Left ventricle myocardium inferior (tissue), 1 donor: ENCODE data around the gene ACADSB. TPM values are rescaled to one million over a fixed set of nuclear protein-coding genes. Genes with fewer than 3 reads are reported as not detected.
A peak's percentile ranks its signal among the peaks of the same experiment; 100 is the strongest.

Source experiments
- DNase-seq: peaks from one replicate; pipeline ENCODE4 v3.0.0-alpha.2; 2020
- H3K27ac ChIP-seq: fragments of 200-600 bp; replicated peaks from 2 replicates; pipeline ENCODE4 v1.8.0; 2021
- H3K27me3 ChIP-seq: fragments of 200-600 bp; 2 replicates; pipeline ENCODE4 v1.8.0; 2021; ENCODE audit warnings: low read depth
- H3K36me3 ChIP-seq: fragments of 200-600 bp; 2 replicates; pipeline ENCODE4 v1.8.0; 2021
- H3K4me1 ChIP-seq: fragments of 200-600 bp; 2 replicates; pipeline ENCODE4 v1.8.0; 2021
- H3K4me3 ChIP-seq: fragments of 200-600 bp; 2 replicates; pipeline ENCODE4 v1.8.0; 2021; ENCODE audit warnings: mild to moderate bottlenecking, moderate library complexity
- H3K9me3 ChIP-seq: fragments of 200-600 bp; replicated peaks from 2 replicates; pipeline ENCODE4 v1.8.0; 2021
- intact Hi-C: fragments of 100-400 bp; cut with micrococcal nuclease; formaldehyde crosslinking; loops from one replicate; pipeline ENCODE4 v1.11.0; 2022
- total RNA-seq: library from RNA; stranded (reverse); fragmentation: NEBNext Ultra II Directional; extraction: Animal tissue kit (Norgen Biotek cat#: 25700); gene quantifications from one replicate; pipeline ENCODE4 v1.2.1, GENCODE V29; 2021
- TF ChIP-seq, protein P1 (sequence below): fragments of 200-600 bp; IDR thresholded peaks from 2 replicates; pipeline ENCODE4 v1.8.0; 2021; ENCODE audit warnings: antibody characterized with exemption, mild to moderate bottlenecking, borderline replicate concordance
- donor health status: DM: no; HTN: yes; CAD: no; lungs with severe emphysema.

Gene ACADSB
- total RNA-seq, 1 donor from 2014 or later: 109 TPM

DNA sequence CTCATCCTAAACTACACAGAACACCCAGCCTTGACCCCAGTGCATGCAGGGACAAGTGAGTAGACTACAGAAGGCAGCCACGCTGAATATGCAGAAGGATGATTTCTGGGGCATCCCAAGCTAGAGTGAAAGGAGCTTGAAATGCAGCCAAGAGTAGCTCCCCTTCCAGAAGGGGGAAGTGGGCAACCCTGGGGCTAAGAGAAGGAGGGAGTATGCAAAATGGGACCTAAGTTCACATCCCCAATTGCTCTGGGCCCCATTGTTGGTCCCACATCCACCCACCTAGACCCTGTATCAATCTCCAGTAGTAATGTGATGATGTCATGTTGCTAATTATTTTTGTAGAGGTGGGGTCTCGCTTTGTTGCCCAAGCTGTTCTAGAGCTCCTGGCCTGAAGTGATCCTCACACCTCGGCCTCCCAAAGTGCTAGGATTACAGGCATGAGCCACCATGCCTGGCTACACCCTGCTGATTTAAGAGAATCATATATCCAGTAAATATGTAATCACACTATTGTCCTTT lies 34.2 kb upstream of the ACADSB start:
- TF ChIP-seq, protein P1, sequence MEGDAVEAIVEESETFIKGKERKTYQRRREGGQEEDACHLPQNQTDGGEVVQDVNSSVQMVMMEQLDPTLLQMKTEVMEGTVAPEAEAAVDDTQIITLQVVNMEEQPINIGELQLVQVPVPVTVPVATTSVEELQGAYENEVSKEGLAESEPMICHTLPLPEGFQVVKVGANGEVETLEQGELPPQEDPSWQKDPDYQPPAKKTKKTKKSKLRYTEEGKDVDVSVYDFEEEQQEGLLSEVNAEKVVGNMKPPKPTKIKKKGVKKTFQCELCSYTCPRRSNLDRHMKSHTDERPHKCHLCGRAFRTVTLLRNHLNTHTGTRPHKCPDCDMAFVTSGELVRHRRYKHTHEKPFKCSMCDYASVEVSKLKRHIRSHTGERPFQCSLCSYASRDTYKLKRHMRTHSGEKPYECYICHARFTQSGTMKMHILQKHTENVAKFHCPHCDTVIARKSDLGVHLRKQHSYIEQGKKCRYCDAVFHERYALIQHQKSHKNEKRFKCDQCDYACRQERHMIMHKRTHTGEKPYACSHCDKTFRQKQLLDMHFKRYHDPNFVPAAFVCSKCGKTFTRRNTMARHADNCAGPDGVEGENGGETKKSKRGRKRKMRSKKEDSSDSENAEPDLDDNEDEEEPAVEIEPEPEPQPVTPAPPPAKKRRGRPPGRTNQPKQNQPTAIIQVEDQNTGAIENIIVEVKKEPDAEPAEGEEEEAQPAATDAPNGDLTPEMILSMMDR: no peak
- intact Hi-C loops: no loop called here
- DNase-seq: no peak
- Histone ChIP-seq H3K4me3 (no peak overlapping the region), H3K9me3 (no peaks in the 10 kb centered on the region), H3K4me1 (peaks cover 4% of the 10 kb centered on the region), H3K36me3 (no peaks in the 10 kb centered on the region), H3K27ac (no peak overlapping the region), H3K27me3 (no peaks in the 10 kb centered on the region)

DNA sequence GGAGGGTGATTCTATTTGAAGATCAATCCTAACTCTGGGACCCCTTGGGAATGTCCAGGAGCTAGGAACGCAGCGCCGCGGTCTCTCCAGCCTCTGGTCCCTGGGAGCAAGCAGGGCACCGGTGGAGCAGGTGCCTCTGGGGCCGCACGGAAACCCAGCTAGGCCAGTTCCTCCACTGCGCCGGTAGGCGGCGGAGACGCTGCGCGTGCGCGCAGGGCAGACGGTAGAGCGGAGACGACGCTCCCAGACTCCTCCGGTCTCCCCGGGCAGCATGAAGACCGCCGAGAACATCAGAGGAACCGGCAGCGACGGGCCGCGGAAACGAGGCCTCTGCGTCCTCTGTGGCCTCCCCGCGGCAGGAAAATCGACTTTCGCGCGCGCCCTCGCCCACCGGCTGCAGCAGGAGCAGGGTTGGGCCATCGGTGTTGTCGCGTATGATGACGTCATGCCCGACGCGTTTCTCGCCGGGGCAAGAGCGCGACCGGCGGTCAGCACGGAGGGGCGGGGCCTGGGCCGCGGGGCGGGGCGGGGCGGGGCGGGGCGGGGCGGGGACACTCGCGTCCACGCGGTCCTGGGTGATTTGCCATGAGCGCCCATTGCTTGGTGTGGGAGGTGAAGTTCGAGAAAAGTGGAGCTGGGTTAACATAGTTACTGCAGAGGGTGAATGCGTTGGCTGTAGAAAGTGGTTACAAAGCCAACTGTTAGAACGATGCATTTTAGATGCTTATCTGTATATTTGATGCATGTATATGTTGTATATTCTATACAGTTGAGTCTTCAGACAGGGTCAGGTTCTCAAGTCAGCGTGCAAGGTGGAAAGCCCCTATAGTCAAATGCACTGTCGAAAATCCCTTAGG lies 28.4 kb upstream of the ACADSB start, which contains the start of gene PSTK:
TSS of gene PSTK (plus strand) at position 193 of the 857 bp plus-strand sequence. CDS start at position 272, 79 bp downstream.
- no peaks in the 10 kb centered on the region for H3K9me3 ChIP-seq
- intact Hi-C loops: no loop called here
- peak within 1 kb of the TSS; percentile 87 for H3K4me3 ChIP-seq
- TF ChIP-seq, protein P1: peak; percentile 99
- peak; percentile 91 for DNase-seq
- peak within 1 kb of the TSS; percentile 97 for H3K27ac ChIP-seq
- H3K4me1 ChIP-seq: peaks cover 19% of the 10 kb centered on the region
- H3K36me3 ChIP-seq: peaks cover 6% of the 10 kb centered on the region
- H3K27me3 ChIP-seq: no peaks in the 10 kb centered on the region

DNA sequence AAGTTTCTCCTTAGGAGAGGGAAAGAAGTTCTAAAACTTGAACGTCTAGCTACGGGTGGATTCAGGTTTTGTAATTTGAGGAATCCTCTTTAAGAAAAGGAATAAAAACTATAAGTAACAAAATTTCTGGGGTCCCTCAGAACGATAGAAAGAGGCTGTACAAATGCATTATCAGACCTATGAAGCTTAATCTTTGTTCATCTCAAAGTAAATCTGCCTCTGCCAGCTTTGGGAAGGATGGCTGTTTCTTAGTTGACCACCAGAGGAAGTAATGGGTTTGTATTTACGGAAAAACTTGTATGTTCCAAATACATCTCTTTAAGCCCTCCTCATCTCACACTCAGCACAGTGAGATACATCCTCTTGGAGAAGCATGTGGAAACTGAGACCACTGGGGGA lies 27.7 kb upstream of the ACADSB start:
- DNase-seq: no peak
- H3K4me1 ChIP-seq: peaks cover 19% of the 10 kb centered on the region
- TF ChIP-seq, protein P1: peak; percentile 30
- no peaks in the 10 kb centered on the region for H3K27me3 ChIP-seq
- intact Hi-C loops: no loop called here
- H3K36me3 ChIP-seq: peaks cover 6% of the 10 kb centered on the region
- H3K27ac ChIP-seq: peak overlapping the region; percentile 97
- peak overlapping the region; percentile 87 for H3K4me3 ChIP-seq
- H3K9me3 ChIP-seq: no peaks in the 10 kb centered on the region

- no peaks in the 10 kb centered on the region for H3K9me3 ChIP-seq
- H3K27me3 ChIP-seq: no peaks in the 10 kb centered on the region
- TF ChIP-seq, protein P1: no peak
- peaks cover 6% of the 10 kb centered on the region for H3K36me3 ChIP-seq
- intact Hi-C loops: no loop called here
- peaks cover 19% of the 10 kb centered on the region for H3K4me1 ChIP-seq
- H3K4me3 ChIP-seq: no peak overlapping the region
- no peak for DNase-seq
- no peak overlapping the region for H3K27ac ChIP-seq
Observed at GRCh38 chr10:122983898-122984297, 24.9 kb upstream of the ACADSB start.

GRCh38 chr10:122984708-122985107 lies 24.1 kb upstream of the ACADSB start:
- Histone ChIP-seq H3K36me3 (peaks cover 6% of the 10 kb centered on the region), H3K4me3 (no peak overlapping the region), H3K27ac (no peak overlapping the region), H3K9me3 (no peaks in the 10 kb centered on the region), H3K27me3 (no peaks in the 10 kb centered on the region), H3K4me1 (peaks cover 14% of the 10 kb centered on the region)
- intact Hi-C loops: no loop called here
- DNase-seq: no peak
- TF ChIP-seq, protein P1: no peak
